DMS79 (cell line): Measurements from ENCODE around the gene TECTB.

Source experiments
- DNase-seq: peaks from one replicate; lab custom pipeline; 2025; lab: John Stamatoyannopoulos, UW

TECTB gene

GRCh38 chr10:112308125-112308502, 24.9 kb downstream of the TECTB start:
- DNase-seq: no peak

- DNase-seq: no peak
Observed at GRCh38 chr10:112311481-112311880, 28.3 kb downstream of the TECTB start.

- DNase-seq: no peak
Observed at GRCh38 chr10:112313234-112313633, 30.0 kb downstream of the TECTB start.

- no peak for DNase-seq
Observed at GRCh38 chr10:112313911-112314310, 30.7 kb downstream of the TECTB start.

GRCh38 chr10:112314822-112315474, 31.7 kb downstream of the TECTB start:
- DNase-seq: peak; percentile 6

- no peak for DNase-seq
Observed at GRCh38 chr10:112327678-112328077, 44.5 kb downstream of the TECTB start.

- no peak for DNase-seq
Observed at GRCh38 chr10:112330162-112330561, 47.0 kb downstream of the TECTB start.

- no peak for DNase-seq
Observed at GRCh38 chr10:112330607-112331160, 47.5 kb downstream of the TECTB start.

GRCh38 chr10:112332022-112332421, 48.8 kb downstream of the TECTB start:
- DNase-seq: no peak

- DNase-seq: no peak
Observed at GRCh38 chr10:112332509-112333228, 49.5 kb downstream of the TECTB start.

GRCh38 chr10:112333452-112333851, 50.3 kb downstream of the TECTB start:
- DNase-seq: no peak

- no peak for DNase-seq
Observed at GRCh38 chr10:112335111-112335867, 52.1 kb downstream of the TECTB start.

GRCh38 chr10:112335868-112336265, 52.7 kb downstream of the TECTB start:
- no peak for DNase-seq

- no peak for DNase-seq
Observed at GRCh38 chr10:112336556-112337201, 53.5 kb downstream of the TECTB start.

- DNase-seq: no peak
Observed at GRCh38 chr10:112338957-112339356, 55.8 kb downstream of the TECTB start.

GRCh38 chr10:112340601-112341000, 57.4 kb downstream of the TECTB start:
- no peak for DNase-seq

GRCh38 chr10:112343056-112343806, 60.0 kb downstream of the TECTB start:
- DNase-seq: no peak

GRCh38 chr10:112344261-112344660, 61.1 kb downstream of the TECTB start:
- no peak for DNase-seq

- no peak for DNase-seq
Observed at GRCh38 chr10:112345202-112345601, 62.0 kb downstream of the TECTB start.

GRCh38 chr10:112345743-112346142, 62.5 kb downstream of the TECTB start:
- DNase-seq: no peak

GRCh38 chr10:112346774-112347173, 63.6 kb downstream of the TECTB start:
- DNase-seq: no peak
